ENCODE data around the gene ARHGEF39. TPM values are rescaled to one million over a fixed set of nuclear protein-coding genes. Genes with fewer than 3 reads are reported as not detected.

Gene ARHGEF39
- total RNA-seq, 1 donor from 2014 or later = 0.38 TPM

DNA sequence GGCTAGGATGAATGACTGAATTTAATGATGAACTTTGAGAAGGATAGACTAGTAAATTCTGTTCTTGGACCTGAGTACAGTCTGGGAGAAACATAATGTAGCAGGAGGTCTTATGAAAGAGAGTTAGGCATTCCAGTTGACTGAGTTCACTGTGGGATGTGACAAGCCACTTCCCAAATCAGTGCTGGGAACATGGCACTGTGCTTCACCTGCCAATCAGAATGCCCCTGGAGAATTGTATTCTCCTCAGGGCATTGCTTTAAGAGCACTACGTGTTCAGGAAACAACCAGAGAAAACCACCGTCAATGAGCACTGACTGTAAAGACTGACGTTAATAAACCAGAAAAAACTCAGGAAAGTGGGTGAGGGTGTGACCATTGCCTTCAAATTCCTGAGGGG is 5.7 kb downstream of the ARHGEF39 start:
- DNase-seq = no peak
- no peak for ATAC-seq
- H3K27ac ChIP-seq = peak overlapping the region; percentile 99
- H3K4me3 ChIP-seq = peak overlapping the region; percentile 95
- H3K36me3 ChIP-seq = peaks cover 3% of the 10 kb centered on the region
- H3K9me3 ChIP-seq = no peaks in the 10 kb centered on the region
- intact Hi-C loops (cut with DNase I) = no loop called here
- H3K4me1 ChIP-seq = peaks cover 28% of the 10 kb centered on the region
- TF ChIP-seq, protein P1, sequence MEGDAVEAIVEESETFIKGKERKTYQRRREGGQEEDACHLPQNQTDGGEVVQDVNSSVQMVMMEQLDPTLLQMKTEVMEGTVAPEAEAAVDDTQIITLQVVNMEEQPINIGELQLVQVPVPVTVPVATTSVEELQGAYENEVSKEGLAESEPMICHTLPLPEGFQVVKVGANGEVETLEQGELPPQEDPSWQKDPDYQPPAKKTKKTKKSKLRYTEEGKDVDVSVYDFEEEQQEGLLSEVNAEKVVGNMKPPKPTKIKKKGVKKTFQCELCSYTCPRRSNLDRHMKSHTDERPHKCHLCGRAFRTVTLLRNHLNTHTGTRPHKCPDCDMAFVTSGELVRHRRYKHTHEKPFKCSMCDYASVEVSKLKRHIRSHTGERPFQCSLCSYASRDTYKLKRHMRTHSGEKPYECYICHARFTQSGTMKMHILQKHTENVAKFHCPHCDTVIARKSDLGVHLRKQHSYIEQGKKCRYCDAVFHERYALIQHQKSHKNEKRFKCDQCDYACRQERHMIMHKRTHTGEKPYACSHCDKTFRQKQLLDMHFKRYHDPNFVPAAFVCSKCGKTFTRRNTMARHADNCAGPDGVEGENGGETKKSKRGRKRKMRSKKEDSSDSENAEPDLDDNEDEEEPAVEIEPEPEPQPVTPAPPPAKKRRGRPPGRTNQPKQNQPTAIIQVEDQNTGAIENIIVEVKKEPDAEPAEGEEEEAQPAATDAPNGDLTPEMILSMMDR (IDR thresholded peaks at IDR 0.05) = no peak
- no peaks in the 10 kb centered on the region for H3K27me3 ChIP-seq

DNA sequence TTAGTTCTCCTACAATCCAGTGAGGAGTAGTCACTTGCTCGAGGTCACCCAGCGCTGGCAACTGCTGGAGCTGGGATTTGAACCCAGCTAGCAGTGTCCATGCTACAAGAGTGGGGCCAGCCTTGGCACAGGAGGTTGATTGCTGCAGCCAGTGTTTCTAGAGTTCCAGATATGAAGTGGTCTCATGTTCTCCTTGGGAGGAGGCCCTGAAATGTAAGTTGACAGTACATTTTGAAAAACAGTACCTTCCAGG is 6.1 kb downstream of the ARHGEF39 start:
- TF ChIP-seq, protein P1 (IDR thresholded peaks at IDR 0.05) = no peak
- Histone ChIP-seq H3K27me3 (no peaks in the 10 kb centered on the region), H3K4me1 (peaks cover 28% of the 10 kb centered on the region), H3K27ac (peak overlapping the region; percentile 99), H3K36me3 (peaks cover 3% of the 10 kb centered on the region), H3K9me3 (no peaks in the 10 kb centered on the region), H3K4me3 (peak overlapping the region; percentile 95)
- intact Hi-C loops (cut with DNase I) = no loop called here
- no peak for ATAC-seq
- no peak for DNase-seq

GRCh38 chr9:35658137-35658967 is 6.6 kb downstream of the ARHGEF39 start, which contains the start of gene CCDC107:
TSS of gene CCDC107 (plus strand) at chr9:35658292. CDS start at chr9:35658380, 88 bp downstream.
- Histone ChIP-seq H3K27ac (peak within 1 kb of the TSS; percentile 99), H3K4me3 (peak within 1 kb of the TSS; percentile 95), H3K27me3 (no peaks in the 10 kb centered on the region), H3K36me3 (peaks cover 3% of the 10 kb centered on the region), H3K9me3 (no peaks in the 10 kb centered on the region), H3K4me1 (peaks cover 28% of the 10 kb centered on the region)
- intact Hi-C loops (cut with DNase I) = no loop called here
- TF ChIP-seq, protein P1 (IDR thresholded peaks at IDR 0.05) = peak; percentile 67
- DNase-seq = peak; percentile 93
- peak; percentile 89 for ATAC-seq

DNA sequence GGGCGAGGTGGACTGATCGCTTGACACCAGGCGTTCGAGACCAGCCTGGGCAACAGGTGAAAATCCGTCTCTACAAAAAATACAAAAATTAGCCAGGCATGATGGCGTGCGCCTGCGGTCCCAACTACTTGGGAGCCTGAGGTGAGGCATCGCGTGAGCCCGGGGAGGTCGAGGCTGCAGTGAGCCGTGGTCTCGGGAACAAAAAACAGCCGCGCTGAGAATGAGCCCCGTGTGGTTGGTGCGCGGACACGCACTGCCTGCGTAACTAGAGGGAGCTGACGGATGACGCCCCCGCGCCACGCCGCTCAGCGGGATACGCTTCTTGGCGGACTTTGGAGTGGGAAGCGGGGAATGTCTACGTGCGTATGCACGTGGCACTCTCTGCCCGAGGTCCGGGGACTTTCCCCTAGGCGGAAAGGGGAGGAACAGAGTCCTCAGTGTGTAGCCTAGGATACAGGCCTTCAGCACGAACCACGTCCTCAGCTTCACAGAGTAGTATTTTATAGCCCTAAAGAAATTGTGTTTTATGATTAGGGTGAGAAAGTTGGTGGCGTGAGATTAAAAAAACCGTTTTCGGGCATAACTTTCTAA is 7.4 kb downstream of the ARHGEF39 start, which contains the start of gene RMRP:
Gene RMRP, minus strand, starts transcription at position 474 of the 591 bp plus-strand sequence.
- Histone ChIP-seq H3K4me1 (peaks cover 28% of the 10 kb centered on the region), H3K9me3 (no peaks in the 10 kb centered on the region), H3K27ac (peak within 1 kb of the TSS; percentile 99), H3K27me3 (no peaks in the 10 kb centered on the region), H3K36me3 (peaks cover 3% of the 10 kb centered on the region), H3K4me3 (peak within 1 kb of the TSS; percentile 95)
- DNase-seq (peak; percentile 98), ATAC-seq (peak; percentile 94)
- intact Hi-C loops (cut with DNase I) = no loop called here
- TF ChIP-seq, protein P1 (IDR thresholded peaks at IDR 0.05) = peak; percentile 48

DNA sequence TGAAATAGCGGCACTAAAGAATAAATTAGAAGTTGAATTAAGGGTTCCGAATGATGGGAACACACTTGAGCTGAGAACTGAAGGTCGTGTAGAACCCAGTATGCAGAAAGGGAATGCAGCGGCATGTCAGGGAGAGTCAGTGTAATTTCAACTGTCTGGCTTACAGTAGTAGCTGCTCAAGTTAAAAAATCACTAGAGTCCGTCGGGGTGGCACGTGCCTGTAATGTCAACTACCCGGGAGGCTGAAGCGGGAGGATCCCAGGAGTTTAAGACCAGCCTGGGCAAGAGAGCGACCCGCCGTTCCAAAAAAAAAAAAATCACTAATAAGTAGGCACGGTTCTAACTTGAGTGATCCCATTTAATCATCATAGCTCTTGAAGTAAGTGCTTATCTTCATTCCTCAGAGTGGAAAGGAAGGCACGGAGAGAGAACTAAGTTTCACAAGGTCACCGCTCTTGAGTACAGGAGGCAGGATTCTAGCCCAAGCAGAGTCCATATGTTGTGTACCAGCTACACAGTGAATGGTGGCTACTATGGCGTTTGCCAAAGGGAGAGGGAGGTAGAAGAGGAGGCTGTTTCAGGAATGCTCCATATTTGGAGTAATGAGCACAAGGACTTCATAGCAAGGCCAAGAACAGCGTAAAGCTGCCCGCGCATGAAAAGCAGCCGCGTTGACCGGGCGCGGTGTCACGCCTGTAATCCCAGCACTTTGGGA is 8.0 kb downstream of the ARHGEF39 start:
- TF ChIP-seq, protein P1 (IDR thresholded peaks at IDR 0.05) = no peak
- Histone ChIP-seq H3K9me3 (no peaks in the 10 kb centered on the region), H3K36me3 (peaks cover 3% of the 10 kb centered on the region), H3K4me1 (peaks cover 31% of the 10 kb centered on the region), H3K27me3 (no peaks in the 10 kb centered on the region), H3K27ac (peak overlapping the region; percentile 99), H3K4me3 (peak overlapping the region; percentile 95)
- intact Hi-C loops (cut with DNase I) = no loop called here
- peak; percentile 7 for ATAC-seq
- DNase-seq = no peak
